ENCODE data around the gene SEZ6. TPM values are rescaled to one million over a fixed set of nuclear protein-coding genes. Genes with fewer than 3 reads are reported as not detected.

Gene SEZ6
- total and polyA plus RNA-seq, 11 donors = 0.25 TPM; not detected in 10

DNA sequence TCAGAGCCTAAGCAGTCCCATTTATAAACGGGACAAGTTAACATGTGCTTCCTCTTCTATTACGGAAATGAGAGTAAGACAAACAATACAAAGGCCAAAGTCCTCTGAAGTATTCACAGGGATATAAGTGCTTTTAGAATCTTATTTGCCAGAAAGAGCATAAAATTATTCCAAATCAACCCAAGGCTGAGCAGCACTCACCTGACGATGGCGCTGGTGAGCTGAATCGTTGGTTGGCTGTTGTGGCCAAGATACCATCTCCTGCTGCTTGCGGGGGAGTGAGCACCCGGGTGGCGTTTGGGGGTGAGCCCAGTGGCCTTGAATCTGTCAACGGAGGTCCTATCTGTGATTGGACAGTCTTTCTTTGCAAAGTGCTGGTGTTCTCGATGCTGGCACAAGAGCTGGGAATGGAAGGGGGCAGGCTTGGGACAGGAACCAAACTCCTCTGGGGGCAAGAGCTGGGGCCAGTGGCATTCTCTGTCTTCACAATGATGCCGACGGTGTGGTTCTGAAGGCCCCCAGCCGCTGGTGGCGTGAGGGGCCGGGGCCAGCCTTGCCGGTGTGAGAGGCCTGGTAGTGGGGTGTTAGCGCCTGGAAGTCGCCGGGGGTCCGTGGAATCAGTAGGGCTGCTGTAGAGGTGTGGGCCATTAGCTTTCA lies 93.4 kb downstream of the SEZ6 start:
- H3K36me3 ChIP-seq = peaks cover 0 to 100% (median 100%) of the 10 kb centered on the region in 9 donors
- H3K4me3 ChIP-seq = no peak overlapping the region
- 79 to 83% (median 82%) methylated on average over 20 of the region's 20 CpGs for WGBS, 4 donors
- intact Hi-C loops (cut with DNase I) = loop anchor here in 5 of 10 donors (5.0 to 10.0 kb wide), 3 partner anchors 148 to 188 kb away; partner anchors contain the start of genes NEK8 (in 3 of the 5) and TLCD1 (in 3 of the 5)
- TF ChIP-seq POLR2A (IDR thresholded peaks at IDR 0.05) = no peak
- TF ChIP-seq, protein P1, sequence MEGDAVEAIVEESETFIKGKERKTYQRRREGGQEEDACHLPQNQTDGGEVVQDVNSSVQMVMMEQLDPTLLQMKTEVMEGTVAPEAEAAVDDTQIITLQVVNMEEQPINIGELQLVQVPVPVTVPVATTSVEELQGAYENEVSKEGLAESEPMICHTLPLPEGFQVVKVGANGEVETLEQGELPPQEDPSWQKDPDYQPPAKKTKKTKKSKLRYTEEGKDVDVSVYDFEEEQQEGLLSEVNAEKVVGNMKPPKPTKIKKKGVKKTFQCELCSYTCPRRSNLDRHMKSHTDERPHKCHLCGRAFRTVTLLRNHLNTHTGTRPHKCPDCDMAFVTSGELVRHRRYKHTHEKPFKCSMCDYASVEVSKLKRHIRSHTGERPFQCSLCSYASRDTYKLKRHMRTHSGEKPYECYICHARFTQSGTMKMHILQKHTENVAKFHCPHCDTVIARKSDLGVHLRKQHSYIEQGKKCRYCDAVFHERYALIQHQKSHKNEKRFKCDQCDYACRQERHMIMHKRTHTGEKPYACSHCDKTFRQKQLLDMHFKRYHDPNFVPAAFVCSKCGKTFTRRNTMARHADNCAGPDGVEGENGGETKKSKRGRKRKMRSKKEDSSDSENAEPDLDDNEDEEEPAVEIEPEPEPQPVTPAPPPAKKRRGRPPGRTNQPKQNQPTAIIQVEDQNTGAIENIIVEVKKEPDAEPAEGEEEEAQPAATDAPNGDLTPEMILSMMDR (IDR thresholded peaks at IDR 0.05) = peak in 3 of 12 donors; percentile 11 to 30 (median 17)
- no peaks in the 10 kb centered on the region for H3K27me3 ChIP-seq
- H3K4me1 ChIP-seq = peaks cover 0 to 25% (median 18%) of the 10 kb centered on the region in 12 donors
- ATAC-seq = no peak
- DNase-seq = no peak
- no peaks in the 10 kb centered on the region for H3K9me3 ChIP-seq
- no peak overlapping the region for H3K27ac ChIP-seq

DNA sequence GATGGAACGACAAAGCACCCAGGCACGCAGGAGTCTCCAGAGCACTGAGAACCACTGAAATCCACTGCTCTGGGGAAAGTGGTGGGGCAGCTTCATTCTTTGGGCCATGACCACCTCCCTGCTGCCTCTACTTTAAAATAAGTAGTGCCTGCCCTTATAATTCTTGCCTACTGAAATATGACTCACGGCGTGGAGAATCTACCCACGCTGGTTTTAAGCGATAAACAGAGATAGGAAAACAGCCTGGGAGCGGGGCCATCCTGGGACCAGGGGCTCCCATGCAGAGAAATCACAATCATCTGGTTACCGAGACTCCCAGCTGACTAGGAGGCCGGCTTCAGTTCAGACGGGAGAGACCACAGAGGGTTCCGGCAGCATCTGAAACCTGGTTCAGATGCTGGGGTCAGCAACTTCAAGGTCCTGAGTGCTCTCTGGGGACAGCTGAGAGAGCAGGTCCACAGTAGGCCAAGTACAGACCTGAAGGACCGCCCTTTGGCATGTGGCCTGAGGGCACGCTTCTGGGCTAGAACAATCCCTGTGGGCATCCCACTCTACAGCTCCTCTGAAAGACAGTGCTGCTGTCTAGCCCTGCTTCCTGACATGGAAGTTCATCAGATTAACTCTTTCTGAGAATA lies 94.3 kb downstream of the SEZ6 start:
- ATAC-seq = no peak
- WGBS, 4 donors = 89 to 94% (median 92%) methylated on average over 13 of the region's 13 CpGs
- no peak for DNase-seq
- peaks cover 0 to 100% (median 100%) of the 10 kb centered on the region in 9 donors for H3K36me3 ChIP-seq
- TF ChIP-seq, protein P1 (IDR thresholded peaks at IDR 0.05) = no peak
- TF ChIP-seq POLR2A (IDR thresholded peaks at IDR 0.05) = no peak
- no peaks in the 10 kb centered on the region for H3K9me3 ChIP-seq
- no peaks in the 10 kb centered on the region for H3K27me3 ChIP-seq
- peaks cover 0 to 28% (median 21%) of the 10 kb centered on the region in 12 donors for H3K4me1 ChIP-seq
- H3K27ac ChIP-seq = no peak overlapping the region
- no peak overlapping the region for H3K4me3 ChIP-seq
- intact Hi-C loops (cut with DNase I) = loop anchor here in 5 of 10 donors (5.0 to 10.0 kb wide), 3 partner anchors 147 to 187 kb away; partner anchors contain the start of genes NEK8 (in 3 of the 5) and TLCD1 (in 3 of the 5)

DNA sequence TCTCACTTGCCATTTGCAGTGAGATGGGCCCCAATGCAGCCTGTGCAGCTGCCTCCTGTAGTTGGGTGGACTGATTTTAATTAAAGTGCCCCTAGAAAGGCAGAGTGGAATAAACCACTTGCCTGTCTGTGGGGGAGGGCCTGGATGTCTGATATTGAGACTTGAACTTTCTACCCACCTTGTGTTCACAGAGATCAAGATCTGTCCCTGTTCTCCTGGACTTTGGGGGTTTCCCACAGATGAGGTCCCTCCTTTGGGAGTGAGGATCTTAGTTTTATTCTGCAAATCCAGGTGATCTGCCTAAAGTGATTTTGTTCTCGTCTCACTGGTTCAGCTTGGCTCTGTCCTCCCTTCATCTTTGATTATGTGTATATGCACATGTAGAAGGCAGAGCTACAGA lies 95.3 kb downstream of the SEZ6 start:
- 82 to 90% (median 88%) methylated on average over 1 of the region's 1 CpG for WGBS, 4 donors
- no peak overlapping the region for H3K4me3 ChIP-seq
- no peaks in the 10 kb centered on the region for H3K27me3 ChIP-seq
- H3K4me1 ChIP-seq = peaks cover 0 to 28% (median 21%) of the 10 kb centered on the region in 12 donors
- ATAC-seq (no peak), DNase-seq (no peak)
- TF ChIP-seq, protein P1 (IDR thresholded peaks at IDR 0.05) = no peak
- TF ChIP-seq POLR2A (IDR thresholded peaks at IDR 0.05) = no peak
- intact Hi-C loops (cut with DNase I) = loop anchor here in 5 of 10 donors (5.0 to 10.0 kb wide), 3 partner anchors 146 to 186 kb away; partner anchors contain the start of genes NEK8 (in 3 of the 5) and TLCD1 (in 3 of the 5)
- peaks cover 0 to 100% (median 99%) of the 10 kb centered on the region in 9 donors for H3K36me3 ChIP-seq
- H3K9me3 ChIP-seq = no peaks in the 10 kb centered on the region
- no peak overlapping the region for H3K27ac ChIP-seq

DNA sequence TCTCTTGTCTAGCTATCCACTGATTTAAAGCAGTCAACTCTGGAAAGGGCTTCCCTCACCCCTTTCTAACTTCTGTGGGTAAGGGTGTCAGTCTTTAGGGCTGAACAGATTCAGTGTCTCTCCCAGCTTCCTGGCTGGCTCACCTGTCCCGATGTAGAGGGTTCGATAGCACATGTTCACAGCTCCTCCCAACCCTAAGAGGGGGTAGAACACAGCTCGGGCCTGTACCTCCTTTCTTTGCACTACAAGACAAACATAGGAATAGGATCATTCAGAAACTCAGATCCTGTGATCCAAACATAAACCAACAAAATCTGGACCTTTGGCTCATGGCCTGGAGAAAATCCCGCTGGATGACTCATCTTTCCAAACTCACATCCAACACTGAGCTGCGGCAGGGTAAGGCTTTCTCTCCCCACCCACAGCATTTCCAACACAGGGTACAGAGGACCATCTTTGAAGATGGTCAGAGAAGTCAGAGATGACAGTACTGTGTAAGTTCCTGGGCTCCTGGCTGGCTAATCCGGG lies 97.1 kb downstream of the SEZ6 start:
- DNase-seq (peak in 3 of 5 donors; percentile 41 to 48 (median 44)), ATAC-seq (peak; percentile 48 to 68 (median 65))
- WGBS, 4 donors = 55 to 68% (median 62%) methylated on average over 6 of the region's 6 CpGs
- intact Hi-C loops (cut with DNase I) = loop anchor here in 2 of 10 donors (5.0 kb wide), 2 partner anchors 51 to 151 kb away; partner anchors contain the start of gene ERAL1 (in 1 of the 2)
- Histone ChIP-seq H3K36me3 (peaks cover 0 to 87% (median 81%) of the 10 kb centered on the region in 9 donors), H3K9me3 (no peaks in the 10 kb centered on the region), H3K27ac (peak overlapping the region in 10 of 12 donors; percentile 14 to 78 (median 48)), H3K4me3 (no peak overlapping the region), H3K27me3 (no peaks in the 10 kb centered on the region), H3K4me1 (peaks cover 0 to 29% (median 21%) of the 10 kb centered on the region in 12 donors)
- TF ChIP-seq, protein P1 (IDR thresholded peaks at IDR 0.05) = no peak
- no peak for TF ChIP-seq POLR2A (IDR thresholded peaks at IDR 0.05)

Data from heart left ventricle (tissue), 16 donors.